Activated CD4-positive, alpha-beta T cell treated with anti-CD3 and anti-CD28 coated beads, Interleukin-2, amount 50 U/mL, for 4 hours (primary cell): ENCODE results near the gene FGFR2.

ENCODE experiments used
- DNase-seq, 2 experiments: peaks; one replicate each; pipeline ENCODE4 v3.0.0-alpha.2; 2020

The FGFR2 gene

DNA sequence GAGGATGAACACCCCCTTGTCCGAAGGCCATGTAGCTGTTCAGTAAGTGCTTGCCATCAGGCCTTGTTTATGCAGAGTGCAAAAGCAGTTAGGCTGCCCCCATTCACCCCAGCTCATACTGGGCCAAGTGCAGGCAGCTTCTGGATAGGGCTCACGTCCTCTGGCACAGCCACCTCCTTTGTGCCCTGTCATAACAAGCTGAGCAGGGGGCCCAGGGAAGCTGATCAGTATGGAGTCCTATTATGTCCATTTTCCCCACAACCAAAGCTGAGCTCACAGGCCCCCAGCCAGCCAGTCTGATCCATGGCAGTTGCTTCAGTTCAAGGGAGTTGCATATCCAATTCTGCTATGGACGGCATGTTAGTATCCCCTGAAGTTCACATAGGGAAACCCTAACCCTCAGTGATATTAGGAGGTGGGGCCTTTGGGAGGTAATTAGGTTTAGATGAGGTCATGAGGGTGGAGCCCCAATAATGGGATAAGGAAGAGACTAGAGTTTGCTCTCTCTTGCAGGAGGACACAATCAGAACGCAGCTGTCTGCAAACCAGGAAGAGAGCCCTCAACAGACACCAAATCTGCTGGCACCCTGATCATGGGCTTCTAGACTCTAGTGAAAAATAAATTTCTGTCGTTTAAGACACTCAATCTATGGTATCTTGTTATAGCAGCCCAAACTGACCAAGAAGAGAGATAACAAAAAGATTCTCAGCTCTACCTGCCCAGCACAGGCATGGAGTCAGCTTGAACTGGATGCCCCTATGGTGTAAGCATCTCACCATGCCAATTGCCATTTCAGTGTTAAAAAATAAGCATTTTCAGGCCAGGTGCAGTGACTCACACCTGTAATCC lies 155.9 kb downstream of the FGFR2 start:
- no peak for DNase-seq

DNA sequence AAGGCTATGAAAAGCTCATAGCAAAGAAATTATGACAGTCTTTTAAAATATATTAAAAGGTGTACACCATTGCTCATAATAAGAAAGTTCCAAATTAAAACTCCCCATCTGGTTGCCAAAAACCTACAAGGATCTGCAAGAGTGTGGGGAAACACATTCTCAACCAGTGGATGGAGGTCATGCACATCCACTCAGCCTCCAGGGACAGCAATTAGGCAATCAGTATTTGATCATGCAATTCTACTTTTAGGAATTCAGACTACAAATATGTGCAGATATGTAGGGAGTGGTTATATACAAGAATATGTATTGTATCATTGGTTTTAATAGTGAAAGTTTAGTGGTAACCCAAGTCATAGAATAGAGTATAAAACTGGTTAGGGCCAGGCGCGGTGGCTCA lies 157.8 kb downstream of the FGFR2 start:
- no peak for DNase-seq

DNA sequence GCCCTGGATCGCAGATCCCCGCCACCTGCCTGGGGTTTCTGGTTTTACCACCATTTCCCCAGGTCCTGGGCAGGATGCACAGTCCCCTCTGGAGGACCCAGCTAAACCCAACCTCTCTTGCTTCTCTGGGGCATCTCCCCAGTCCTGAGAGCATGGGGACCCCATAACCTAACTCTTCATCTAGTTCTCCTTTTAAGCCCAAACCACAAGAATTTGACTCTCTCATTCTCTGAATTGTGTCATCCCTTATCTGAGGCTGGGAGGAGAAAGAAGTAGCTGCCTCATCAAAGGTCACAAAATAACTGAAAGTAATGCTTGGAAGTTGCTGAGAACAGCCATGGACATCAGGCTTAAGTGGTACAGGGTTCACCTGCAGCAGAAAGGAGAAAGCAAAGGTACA lies 159.9 kb downstream of the FGFR2 start:
- DNase-seq: no peak

DNA sequence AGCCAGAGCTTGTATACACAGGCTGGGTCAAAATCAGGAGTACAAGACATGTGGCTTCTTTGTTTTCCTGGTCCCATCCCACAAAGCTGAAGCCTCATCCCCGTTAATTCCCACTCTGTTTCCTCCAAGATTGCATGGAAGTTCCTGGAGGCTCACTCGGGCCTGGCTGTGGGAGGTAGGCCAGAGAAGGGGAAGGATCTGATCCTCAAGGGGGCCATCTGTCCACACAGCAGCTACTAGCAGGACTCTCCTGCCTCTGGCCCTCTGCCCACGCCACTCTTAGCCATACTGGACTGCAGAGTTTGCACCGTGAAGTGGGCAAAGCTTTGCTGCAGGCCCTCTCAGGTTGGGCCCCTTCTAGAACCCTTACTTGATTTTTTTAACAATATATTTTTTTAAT lies 160.6 kb downstream of the FGFR2 start:
- no peak for DNase-seq

DNA sequence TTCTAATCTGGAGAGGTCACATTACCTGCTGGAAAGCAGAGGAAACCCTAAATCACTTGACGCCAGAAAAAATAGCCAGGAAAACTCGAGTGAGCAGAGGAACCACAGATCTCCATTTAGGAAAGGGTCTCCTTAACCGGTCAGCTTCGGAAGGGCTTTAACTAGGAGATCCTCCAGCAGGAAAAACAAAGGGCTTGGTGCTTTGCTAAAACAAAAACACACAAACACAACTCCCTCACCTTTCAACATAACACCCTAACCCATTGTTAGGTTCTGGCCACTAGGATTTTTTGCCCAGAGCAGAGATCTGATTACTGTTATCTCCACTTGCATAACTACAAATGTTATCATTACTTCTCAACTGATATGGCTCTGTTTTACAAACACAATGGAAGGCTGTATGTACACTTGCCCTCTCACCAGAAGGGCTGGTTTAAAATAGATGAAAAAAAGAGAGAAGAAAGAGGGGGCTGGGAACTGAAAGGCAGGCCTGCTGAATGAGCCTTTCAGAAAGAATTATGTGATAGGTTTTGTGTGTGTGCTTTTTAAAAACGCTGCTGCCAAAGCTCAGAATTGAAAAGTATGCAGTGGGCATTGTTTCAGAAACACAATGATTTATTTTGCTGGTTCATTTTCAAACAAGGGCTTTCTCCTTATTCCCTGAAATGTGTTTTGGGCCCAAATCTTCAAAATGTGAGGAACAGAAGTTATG lies 161.5 kb downstream of the FGFR2 start:
- DNase-seq: no peak

DNA sequence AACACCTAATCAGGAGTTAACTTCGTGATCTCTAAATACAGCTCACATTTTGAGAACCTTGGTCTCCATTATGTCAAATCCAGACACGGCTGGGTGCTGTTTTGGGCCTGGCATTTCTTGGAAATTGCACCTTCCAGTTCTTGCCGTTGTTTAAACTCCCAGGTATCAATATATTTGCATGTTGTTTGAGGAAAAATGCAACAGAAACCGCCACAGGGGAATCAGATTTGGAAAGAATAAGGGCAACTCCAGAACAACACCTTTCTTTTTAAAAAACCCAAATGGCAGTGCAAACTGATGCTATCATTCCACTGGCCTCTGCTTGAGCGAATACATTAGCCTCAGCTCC lies 162.0 kb downstream of the FGFR2 start:
- DNase-seq: no peak

DNA sequence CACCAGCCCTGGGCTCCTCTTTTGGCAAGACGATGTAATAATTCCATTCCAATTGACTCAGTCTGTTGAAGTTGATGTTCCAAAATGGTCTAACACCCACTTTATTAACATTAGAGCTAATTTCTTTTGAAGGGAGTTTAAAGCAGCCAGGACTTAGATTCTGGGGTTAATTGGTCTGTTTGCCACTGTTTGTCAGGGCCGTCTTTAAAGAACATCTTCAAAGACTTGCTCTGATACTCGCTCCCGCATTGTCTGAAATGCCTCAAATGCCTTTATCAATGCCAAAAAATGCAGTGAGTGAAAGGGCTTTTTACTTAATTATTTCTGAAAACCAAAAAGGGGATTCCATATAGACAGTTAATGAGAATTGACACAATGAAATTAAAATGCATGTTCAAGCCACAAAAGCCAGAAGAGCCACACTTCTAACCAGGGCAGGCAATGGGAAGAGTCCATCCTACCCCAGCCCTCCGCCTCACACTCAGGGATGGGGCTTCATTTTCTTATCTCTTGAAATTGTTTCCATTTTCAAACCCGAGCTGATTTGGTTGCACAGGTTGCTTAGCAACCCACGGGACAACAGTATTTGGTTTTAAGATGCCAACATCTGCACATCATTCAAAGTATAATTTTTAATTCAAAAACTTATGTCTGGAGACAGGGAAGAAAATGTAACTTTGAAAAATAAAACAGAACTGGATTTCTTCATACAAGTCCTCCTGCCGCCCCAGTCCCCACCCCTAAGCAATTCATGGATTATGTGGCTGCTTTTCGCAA lies 163.0 kb downstream of the FGFR2 start:
- DNase-seq: no peak

DNA sequence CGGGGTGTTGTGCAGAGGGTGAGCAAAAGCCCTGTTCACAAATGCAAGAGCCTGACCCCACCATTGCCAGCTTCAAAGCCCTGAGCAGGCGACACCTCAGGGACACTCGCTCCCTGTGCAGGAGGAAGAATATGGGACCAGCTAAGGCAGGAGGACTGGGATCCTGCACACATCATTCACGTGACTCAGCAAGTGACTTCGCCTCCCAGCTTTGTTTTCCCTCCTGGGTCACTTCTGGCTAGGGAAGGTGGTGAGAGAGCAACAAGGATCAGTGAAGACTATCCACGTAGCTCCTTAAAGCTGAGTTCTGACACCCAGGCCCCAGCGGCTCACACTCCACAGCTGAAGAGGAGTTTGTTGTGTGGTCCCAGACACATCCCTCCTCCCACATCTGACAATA lies 164.3 kb downstream of the FGFR2 start:
- DNase-seq: no peak

DNA sequence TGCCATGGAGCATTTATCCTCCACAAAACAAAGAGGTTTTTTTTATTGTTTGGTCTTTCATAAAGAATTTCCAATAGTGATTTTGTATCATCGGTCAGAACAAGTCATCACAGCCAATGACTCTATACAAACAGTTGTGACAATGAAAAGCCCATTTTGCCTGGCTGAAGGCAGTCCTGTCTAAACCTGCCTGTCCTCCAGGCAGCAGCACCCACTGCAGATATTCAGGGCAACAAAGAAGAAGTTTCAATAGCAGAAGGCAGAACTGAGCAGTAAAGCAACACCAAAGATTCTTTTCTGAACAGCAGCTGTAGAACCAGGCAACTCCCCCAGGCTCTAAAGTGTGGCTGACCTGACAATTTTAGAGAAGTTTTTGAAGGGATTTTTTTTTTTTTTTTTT lies 169.4 kb downstream of the FGFR2 start:
- no peak for DNase-seq
